Activated CD8-positive, alpha-beta memory T cell treated with anti-CD3 and anti-CD28 coated beads, Interleukin-2, amount 50 U/mL, for 24 hours (primary cell): Measurements from ENCODE around the gene GRIA3.

Source experiments
- DNase-seq: peaks from one replicate; pipeline ENCODE4 v3.0.0-alpha.2; 2020; ENCODE audit errors: extremely low read depth

Gene GRIA3

DNA sequence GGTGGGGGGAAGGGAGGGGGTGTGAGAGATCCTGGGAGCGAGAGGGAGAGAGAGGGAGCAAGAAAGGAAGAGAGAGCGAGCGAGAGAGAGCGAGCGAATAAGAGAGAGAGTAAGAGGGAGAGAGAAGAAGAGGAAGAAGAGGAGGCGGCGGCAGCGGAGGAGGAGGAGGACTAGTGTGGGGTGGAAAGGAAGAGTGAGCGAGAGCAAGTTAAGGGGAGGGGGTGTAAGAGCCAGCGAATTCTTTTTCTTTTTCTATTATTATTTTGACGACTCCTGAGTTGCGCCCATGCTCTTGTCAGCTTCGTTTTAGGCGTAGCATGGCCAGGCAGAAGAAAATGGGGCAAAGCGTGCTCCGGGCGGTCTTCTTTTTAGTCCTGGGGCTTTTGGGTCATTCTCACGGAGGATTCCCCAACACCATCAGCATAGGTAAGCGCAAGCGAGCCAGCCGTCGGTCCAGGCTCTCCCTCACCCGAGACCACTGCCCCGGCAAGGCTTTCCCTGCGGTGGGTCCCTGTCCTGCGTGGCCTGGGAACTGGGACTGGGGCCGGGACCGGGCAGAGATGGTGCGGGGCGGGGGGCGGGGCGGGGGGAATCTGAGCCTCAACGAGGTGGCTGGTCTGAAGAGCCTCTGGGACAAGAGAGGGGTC lies at the start of gene GRIA3:
GRIA3 (plus strand) TSS at position 60 of the 647 bp plus-strand sequence; CDS start at position 318, 258 bp downstream.
- no peak for DNase-seq

DNA sequence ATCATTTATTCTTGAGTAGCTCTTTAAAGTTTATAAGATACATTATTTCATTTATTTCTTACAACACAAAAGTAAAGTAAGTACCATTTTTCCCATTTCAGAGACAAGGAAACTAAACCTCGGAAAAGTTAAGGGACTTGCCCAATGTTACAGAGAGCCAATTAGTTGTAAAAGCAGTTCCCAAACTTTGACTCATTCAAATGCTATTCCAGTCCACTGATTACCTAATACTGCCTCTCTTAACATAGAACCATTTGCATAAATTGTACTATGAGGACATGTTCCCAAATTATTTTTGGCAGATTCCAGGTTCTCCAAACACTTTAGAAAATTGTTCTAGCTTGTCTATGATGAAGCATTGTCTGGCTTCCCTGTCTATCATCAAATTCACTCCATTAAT lies 45.6 kb upstream of the GRIA3 start:
- no peak for DNase-seq

DNA sequence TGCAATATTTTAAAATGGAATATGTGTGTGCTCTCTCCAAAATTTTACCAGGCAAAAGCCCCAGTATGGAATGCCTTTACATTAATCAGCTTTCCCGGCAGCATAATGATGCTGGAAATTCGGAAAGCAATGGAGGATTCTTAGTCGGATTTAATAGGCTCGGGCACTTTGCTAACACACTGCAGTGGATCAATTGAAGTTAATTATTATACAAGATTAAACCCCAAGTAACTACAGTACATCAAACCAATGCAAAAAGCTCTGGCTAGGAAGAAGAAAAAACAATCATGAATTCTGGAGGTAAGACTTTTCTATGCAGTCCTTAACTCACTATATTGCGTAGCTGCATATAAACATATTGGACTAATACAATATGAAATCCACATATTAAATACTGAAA lies 43.6 kb upstream of the GRIA3 start:
- DNase-seq = no peak

DNA sequence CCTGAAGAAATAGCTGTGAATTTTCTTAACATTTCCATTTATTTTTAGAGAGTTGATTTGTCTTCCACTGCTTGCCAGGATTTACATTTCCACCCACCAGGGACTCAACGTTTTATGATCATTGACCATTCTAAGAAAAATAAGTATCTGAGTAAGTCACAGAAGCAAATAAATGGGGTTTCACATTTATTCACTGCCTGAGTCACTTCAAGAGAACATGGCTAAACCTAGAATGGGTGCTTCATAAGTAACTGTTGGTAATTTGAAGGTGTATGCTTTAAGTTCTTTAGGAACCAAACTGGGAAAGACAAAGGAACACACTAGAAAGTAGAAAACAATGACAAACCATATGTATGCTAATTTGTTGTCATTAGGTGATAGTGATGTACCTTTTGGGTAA lies 43.2 kb upstream of the GRIA3 start:
- DNase-seq = no peak

DNA sequence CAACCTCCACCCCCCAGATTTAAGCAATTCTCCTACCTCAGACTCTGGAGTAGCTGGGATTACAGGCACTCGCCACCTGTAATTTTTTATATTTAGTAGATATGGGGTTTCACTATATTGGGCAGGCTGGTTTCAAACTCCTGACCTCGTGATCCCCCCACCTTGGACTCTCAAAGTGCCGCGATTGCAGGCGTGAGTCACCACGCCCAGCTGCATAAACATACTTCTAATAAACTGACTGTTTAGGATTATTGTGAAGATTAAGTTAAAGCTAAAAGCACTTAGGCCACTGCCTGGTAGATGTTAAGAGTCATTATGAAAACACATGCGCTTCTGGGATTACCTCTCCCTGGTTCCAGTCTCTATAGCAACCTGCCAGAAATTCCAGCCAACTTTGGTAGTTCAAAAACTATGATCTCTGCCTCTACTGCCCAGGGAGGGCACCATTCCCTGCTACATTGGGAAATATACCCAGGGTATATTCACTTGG lies 30.2 kb upstream of the GRIA3 start:
- DNase-seq = no peak

DNA sequence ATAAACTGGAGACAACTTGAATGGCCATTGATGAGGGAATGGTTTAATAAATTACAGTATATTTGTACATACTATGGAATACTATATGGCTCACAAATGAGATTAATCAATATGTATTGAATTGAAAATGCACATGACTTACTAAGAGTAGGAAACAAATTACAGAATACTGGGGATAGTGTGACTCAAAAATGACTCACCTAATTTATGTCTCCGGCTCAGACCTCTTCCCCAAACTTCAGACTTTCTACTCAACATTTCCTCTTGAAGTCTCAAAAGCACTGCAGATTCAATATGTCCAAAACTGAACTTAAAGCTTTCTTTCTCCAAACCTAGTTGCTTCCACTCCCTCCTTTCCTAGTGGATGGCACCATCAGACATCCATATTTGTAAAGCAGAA lies 28.8 kb upstream of the GRIA3 start:
- DNase-seq = no peak

DNA sequence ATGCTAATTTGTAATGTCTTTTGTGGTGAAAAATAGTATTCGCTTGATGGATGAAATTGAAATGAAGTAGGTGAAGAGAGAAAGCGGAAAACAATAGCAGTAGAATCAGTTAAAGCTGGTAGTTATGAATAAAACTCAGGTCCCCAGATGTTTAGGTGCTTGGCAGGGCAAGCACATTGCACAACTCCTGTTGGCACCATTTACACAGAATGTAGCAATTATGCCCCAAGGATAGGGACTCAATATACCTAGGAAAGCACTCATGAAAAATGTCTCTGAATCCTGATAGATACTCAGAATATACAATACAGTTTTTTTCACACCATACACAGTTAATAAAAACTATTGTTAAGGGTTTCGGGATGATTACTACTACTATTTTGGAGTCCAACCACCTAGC lies 26.5 kb upstream of the GRIA3 start:
- no peak for DNase-seq

DNA sequence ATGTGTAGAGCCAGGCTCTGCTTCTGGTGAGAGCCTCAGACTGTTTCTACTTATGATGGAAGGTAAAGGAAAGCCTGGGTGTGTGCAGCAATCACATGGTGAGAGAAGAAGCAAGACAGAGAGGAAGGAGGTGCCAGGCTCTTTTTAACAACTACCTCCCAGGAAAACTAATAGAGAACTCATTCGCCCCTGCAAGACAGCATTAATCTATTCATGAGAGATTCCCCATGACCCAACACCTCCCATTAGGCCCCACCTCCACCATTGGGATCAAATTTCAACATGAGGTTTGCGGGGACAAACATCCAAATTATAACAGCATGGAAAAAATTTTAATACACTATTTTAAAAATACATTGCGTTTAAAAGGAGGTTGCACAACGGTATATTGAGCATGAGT lies 24.7 kb upstream of the GRIA3 start:
- DNase-seq = no peak

DNA sequence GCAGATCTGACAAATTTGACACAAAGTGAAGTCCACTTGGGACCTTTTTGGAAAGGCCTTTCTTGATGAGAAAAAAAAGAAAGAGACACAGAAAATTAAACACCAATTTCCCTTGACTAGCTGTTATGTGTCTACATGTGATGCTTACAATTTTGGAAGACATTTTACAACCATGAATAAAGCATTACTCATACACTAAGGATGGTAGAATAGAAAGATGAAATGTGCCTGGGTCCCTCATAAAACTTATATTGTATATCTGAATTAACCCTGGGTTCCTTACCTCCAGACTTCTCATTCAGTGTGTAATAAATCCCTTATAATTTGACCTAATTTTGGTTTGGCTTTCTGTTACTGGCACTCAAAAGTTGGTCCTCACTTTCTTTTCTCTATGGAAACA lies 16.5 kb upstream of the GRIA3 start:
- no peak for DNase-seq

DNA sequence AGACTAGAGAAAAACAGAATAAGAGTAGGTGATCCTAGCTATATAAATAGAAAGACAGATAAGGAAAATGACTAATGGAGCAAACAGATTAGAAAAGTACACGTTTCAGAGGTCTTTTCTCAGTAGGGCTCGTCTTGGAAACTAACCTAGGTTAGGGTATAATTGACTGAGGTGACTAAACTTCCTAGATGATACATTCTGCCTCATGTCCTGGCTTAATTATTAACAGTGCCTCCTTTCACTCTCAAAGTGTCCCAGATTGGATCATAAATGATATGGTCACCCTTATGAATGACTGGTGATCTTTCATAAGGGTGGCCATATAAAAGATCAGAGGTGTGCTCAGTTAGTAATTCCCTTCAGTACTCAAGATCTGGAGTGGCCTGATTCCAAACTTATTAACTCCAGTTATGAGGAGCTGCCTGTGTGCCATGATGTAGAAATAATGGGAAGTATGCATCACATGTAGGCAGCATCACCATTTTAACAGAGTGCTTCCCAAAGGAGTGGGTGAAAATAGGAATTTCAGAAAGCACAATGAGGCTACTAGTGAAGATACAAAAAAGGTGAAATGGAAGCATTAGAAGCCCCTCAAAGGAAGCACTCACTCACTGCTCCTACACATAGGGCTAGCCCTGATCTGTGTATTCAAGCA lies 14.7 kb upstream of the GRIA3 start:
- DNase-seq = no peak

DNA sequence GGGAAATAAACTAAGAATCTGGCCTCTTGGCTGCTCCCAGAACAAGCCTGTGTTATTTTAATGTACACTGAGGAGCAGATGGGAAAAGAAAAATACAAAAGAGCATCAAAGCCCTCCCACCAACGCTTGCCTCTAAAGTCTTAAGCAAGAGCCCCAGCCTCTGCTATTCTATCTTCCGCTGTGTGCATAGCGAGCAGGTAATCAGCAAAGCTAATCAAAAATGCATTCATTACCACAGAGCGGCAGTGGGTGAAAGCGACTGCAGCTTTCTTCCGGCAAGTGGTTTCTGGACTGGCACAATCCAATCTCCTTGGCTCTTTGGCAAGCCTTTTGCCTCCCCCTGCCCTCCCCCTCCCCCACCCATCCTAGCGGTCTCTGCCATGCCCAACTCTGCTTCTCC lies 13.5 kb upstream of the GRIA3 start:
- no peak for DNase-seq

DNA sequence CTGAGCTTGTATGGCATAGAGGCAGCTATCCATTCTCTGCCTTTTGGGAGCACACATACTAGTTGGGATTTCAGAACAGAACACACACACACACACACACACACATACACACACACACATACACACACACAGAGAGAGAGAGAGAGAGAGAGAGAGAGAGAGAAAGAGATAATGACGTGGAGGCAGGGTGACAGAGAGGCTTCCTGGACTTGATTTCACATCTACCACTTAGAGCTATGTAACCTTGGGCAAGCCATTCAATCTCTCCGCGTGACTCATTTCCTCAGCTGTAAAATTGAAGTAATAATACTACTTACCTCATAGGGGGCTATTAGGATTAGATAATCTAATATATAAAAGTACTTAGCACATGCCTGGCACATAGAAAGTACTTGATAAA lies 12.3 kb upstream of the GRIA3 start:
- DNase-seq = no peak

DNA sequence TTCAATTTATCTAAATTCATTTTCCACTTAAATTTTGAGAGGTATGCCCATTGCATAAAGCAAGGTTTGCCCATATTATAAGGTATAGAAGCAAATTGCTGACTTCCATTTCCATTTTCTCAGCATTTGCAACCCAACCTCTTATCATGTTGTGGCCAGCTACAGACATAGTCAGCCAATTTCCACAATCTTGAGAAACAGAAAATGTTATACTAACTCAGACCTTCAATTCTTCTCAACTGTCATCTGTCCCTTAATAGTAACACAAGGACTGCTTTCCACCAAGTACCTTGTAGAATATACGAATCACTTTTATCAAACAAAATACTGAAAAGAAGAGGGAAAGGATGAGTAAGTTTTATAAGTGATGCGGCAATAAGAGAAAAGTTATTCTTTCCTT lies 11.2 kb upstream of the GRIA3 start:
- no peak for DNase-seq

DNA sequence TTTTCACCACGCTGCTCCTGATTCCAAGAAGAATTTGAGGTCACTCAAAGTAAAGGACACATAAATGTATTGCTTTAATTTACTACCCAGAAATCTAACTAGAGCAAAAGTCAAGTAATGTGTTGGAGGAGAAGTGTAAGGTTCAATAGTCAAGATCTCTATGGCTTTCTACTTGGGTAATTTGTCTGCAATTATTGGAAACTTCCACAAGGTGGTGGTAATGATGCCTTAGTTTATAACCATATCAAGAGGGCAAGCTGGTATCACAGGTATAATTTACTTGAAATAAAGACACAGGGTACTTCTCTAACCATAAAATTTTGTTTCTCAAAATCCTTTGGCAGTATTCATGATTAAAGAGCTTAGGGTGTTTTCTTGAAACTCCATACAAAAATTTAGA lies 10.2 kb upstream of the GRIA3 start:
- no peak for DNase-seq

DNA sequence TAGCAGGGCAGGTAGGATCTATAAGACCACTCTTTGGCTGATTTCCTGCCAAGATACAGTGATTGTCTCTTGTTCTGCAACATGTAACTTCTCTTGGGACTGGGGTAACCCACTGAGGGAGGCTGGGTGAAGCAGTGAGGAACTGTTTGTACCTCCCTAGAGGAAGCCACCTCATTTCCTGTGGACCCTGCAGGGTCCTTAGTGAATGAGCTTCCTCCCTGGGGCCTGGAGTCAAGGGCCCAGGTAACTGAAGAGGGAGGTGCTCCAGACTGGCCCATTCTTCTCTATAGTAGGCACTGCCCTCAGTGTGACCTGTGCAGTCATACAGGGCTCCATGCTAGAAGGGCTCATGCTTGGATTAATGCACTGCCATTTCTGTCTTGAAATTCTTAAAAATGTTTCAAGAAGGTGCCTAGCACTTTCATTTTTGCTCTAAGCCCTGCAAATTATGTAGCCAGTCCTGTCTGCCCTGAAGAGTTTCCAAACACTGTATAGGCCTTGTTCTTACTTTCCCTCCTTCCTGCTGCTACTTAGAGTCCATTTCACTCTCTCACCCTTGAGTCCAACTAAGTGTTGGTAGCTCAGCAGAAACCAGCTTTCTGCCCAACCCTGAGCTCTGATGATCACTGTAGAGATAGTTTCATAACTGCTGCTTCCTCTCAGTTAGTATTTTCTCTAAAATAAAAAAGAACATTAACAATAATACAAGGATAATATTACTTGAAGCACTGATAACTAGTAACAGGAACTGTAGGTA lies 8.5 kb upstream of the GRIA3 start:
- no peak for DNase-seq

DNA sequence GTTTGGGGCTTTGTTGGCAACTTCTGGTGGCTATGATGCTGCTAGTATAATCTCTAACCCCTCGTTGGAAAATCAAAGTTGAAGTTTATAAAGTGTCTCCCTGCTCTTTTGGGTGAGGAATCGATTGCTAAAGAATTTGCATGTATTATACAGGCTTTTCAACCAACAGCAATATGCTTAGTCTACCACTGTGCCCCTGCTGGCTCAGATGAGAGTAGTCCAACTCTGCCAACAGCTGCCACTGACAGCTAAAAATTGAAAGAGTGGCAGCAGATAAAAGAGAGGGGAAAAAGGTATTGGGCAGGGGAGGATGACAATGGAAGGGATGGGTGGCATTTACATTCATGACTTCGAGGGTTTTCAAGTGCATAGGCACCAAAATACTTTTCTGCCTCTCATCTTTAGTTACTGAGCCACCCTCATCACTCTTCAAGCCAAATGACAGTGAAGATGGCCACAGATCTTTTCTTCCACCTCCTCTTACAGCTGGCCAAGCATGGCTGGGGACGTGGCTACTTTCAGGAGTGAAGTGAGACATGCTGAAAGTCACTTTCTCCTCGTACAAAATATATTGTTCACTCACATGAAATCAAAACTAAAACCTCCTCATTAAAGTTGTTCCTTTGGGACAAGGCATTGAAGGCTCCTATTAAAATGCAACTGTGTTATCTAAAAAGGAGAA lies 2.7 kb upstream of the GRIA3 start:
- no peak for DNase-seq

DNA sequence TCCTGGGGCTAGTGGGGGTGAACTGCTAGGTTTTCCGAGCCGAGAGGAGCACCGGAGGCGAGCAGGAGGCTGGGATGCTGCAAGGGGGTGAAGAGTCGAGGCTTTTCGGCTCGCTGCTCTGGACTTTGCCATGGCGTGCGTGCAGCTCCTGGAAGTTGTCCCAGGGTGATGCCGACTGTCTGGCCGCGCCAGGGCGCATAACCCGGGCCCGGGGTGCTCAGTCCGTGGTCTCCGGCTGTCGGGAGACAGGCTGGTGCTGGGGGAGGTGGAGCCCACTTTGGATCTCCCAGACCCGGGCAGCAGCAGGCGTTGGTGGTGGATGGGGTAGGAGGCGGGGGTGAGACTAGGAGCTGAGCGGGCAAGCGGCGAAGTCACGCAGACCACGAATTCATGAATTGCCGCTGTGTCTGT lies 793 bp downstream of the GRIA3 start:
- no peak for DNase-seq

DNA sequence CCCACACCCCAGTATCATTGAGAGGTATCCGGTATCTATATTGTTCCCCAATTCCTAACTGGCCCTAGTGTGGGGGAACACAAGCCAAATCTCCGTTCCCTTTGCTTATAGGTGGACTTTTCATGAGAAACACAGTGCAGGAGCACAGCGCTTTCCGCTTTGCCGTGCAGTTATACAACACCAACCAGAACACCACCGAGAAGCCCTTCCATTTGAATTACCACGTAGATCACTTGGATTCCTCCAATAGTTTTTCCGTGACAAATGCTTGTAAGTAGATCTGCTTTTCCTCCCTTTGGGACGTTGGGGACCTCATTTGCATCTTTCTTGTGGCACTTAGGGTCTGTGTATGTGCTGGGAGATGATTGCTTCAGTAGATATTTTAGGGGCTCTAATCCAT lies 1.6 kb downstream of the GRIA3 start:
- no peak for DNase-seq

DNA sequence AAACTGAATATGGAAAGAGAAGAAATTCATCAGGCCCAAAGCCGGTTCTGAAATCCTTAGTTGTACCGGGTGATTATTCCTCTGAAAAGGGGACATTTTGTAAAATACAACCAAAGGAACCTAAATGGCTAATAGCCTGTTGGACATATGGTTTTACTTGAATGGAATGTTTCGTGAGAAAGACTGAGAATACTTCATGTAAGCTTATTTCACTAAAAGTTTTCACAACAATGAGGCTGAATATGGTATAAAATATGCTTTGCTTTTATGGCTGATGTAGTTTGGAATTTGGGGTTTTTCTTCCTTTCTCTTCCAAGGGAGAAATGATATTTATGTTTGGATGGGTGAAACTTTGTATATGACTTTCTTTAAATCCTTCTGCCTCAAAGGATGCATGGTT lies 2.7 kb downstream of the GRIA3 start:
- no peak for DNase-seq

DNA sequence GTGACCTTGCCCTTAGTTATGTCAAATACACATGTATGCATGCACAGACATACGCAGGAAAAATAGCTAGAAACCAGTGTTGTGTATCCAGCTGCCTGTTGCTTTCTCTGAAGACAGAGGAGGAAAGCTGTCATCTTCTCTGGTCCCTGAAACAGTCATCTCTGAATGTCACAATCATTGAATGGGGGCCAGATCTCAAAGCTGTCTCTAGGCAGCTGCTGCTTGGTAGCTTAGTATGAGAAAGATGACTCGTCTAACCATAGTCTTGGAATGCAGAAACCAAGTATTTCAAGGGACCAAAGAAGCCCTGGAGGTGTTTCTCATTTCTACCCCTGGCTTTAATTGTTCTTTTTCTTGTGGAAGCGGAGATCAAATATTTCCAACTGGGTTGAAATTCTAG lies 4.0 kb downstream of the GRIA3 start:
- no peak for DNase-seq

DNA sequence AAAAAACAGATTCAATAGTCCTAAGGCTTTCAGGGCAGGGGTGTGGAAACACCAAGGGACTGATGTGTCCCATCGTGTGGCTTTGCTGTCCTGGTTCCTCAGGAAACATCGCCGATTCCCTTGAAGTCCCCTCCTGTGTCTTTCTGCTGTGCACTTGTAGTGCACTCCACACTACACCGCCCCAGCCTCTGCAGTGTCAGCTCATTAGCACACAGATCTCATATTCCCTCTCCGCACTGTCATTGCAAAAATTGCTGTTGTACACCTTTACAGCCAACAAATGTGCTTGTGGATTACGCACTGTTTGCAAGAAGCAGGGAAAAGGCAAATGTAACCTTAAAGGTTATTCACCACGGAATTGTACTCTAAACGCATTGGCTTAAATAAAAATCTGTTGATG lies 5.3 kb downstream of the GRIA3 start:
- no peak for DNase-seq

DNA sequence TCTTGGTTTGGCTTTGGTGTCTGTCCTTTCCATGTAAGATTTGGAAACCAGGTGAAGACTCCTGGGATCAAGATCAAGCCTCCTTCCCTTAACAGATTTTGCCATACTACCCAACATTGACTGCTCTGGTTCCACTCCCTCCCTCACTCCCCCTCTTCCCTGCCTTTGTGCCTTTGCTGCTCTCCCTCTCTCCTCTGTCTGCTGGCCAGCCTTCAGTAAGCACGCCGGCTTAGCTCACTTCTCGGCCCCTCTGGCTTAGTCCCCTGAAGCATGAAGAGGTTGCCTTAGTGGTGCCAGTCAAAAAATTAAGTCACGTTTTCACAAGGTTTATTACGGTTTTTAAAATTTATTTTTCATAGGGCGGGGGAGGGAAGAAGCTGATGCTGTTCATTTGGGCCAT lies 6.0 kb downstream of the GRIA3 start:
- no peak for DNase-seq

DNA sequence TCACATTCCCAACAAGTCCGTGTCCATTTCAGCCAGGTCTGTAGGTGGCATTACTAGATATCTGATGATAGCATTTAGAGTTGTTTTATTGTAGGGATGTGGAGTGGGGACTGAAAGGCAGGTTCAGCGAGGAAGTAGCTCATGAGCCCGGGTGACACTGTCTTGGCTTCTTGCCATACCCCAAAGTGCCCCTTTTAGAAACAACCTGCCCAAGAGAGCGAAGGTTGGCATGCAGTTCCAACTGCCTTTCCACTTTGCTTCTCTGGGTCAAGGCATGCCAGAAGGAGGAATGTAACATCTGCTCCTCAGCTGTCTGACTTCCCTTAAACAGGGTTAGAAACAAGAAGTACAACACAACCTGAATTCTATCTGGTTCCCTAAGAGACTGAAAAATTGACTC lies 9.0 kb downstream of the GRIA3 start:
- no peak for DNase-seq
